ENCODE results near the gene KCTD8.
A peak's percentile ranks its signal among the peaks of the same experiment; 100 is the strongest.

Gene KCTD8

DNA sequence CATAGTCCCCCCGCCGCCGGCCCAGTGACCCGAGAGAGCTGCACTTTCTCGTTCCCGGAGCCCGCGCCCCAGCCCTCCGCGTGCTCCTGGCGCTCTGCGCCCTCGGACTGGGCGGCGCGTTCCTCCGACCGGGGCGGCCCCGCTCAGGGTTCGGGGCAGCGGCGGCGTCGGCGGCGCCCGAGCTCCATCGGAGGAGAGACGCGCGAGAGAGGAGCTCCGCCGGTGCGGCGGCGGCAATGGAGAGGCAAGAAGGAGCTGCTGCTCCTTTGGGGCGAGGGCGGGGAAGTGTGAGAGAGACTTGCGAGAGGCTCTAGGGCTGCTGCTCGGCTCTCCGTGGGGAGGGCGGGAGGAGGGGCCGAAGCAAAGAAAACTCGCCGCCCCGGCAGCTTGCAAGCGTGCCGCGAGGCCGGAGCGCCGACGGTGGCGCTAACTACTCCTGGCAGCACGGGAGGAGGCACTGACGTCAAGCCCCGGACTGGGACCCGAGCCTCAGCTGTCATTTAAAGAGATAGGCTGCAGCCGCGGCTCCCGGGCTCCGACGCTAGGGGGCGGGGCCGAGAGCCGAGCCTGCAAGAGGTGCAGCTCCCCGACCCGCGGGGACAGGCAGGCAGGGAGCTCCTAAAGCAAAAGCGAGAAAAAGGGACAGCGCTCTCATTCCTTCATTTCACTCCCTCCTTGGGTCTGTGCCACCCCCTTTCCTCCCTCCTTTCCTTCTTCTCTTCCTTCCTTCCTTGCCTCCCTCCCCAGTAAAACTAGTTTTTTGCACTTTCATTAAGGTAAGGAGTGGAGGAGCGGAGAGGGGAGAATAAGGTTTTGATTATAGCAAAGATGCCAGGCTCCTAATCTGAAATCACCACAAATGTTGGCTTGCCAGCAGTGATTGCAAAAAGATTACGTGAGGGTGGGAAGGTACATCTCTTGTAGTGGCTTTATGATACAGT lies at the start of gene KCTD8:
KCTD8 (minus strand) TSS at position 289 of the 941 bp plus-strand sequence.
- peak within 1 kb of the TSS; percentile 58 for H3K4me3 ChIP-seq (ENCODE audit: low read depth, low read length)

DNA sequence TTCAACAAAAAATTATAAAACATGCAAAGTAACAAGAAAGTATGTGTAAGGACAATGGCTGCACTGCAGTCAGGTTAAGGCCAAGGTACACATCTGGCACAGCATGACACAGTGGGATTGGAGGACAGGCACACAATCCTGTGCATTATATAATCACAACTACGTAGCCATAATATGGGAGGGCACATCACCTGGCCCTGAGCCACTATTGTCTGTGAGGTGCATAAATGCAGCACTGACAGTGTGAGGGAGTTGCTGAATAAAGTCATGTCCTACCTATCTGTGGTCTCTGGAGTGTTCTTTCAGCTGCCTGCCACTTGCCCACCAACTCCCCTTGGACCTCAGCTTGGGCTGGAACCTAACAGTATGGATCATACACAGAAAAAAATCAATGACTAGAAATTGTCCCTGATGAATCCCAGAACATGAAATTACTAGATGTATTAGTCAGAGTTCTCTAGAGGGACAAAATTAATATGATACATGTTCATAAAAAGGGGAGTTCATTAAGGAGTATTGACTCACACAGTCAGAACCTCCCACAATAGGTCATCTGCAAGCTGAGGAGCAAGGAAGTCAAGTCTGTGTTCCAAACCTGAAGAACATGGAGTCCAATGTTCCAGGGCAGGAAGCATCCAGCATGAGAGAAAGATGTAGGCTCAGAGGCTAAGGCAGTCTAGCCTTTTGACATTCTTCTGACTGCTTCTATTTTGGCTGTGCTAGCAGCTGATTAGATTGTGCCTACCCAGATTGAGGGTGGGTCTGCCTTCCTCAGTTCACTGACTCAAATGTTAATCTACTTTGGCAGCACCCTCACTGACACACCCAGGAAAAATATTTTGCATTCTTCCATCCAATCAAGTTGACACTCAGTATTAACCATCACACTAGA lies 46.4 kb upstream of the KCTD8 start:
- H3K4me3 ChIP-seq (ENCODE audit: low read depth, low read length) = no peak overlapping the region

DNA sequence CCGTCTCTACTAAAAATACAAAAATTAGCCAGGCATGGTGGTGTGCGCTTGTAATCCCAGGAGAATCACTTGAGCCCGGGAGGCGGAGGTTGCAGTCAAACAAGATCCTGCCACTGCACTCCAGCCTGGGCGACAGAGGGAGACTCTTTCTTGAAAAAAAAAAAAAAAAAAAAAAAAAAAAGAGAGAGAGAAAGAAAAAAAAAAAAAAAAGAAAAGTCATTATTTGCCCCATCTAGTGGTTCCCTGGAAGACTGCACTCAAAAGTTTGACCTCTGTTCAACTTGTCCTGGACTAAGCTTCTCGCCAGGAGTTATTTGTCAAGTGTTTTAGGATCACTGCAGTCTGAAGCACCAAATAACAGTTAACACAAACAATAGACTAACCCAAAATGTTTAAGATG lies 45.3 kb upstream of the KCTD8 start:
- no peak overlapping the region for H3K4me3 ChIP-seq (ENCODE audit: low read depth, low read length)

DNA sequence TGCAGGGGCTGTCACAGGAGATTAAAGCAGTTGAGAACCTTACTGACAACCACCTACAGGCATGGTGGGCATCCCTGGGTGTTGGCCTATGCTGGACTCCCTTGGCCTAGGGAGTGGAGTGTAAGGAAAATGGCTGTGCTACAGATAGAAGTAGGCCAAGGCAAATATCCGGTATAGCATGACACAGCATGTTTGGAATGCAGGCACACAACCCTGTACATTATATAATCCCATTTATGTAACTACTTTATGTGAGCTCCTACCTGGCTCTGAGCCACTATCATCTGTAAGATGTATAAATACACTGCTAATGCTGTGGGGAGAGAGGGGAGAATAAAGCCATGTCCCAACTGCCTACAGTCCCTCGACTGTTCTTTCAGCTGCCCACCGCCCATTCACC lies 38.7 kb upstream of the KCTD8 start:
- no peak overlapping the region for H3K4me3 ChIP-seq (ENCODE audit: low read depth, low read length)

DNA sequence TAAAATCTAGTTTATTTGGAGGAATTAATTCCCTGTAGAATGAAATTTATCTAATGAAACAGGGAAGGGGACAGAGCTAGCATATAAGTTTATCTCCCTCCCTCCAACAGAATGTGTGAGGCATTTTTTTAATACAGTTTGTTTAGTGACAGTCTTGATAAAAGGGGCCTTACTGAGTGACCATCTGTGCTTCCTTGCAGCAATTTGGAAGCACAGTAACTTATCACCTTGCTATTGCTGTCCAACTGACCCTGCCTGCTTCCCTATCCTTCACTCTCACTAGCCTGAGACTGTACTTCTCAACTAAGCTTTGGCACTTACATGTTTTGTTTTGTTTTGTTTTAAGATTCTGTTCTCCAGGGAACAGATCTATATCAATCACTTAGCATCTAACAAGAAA lies 31.1 kb upstream of the KCTD8 start:
- H3K4me3 ChIP-seq (ENCODE audit: low read depth, low read length) = no peak overlapping the region

DNA sequence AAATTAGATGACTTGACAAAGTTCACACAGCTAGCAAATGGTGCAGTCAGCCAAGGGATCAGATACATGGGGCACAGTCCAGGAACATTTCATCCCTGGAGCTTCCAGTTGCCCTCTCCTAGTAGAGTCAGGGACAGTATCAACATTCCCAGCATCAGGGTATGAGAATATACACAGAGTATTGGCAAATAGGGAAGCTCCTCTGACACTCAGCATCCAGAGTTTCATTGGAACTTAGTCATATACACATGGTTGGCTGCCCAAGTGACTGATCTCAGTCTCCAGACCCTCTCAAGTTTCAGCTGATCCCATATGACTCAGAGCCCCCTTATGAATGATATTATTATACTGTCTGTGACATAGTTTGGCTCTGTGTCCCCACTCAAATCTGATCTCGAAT lies 13.7 kb upstream of the KCTD8 start:
- H3K4me3 ChIP-seq (ENCODE audit: low read depth, low read length) = no peak overlapping the region

DNA sequence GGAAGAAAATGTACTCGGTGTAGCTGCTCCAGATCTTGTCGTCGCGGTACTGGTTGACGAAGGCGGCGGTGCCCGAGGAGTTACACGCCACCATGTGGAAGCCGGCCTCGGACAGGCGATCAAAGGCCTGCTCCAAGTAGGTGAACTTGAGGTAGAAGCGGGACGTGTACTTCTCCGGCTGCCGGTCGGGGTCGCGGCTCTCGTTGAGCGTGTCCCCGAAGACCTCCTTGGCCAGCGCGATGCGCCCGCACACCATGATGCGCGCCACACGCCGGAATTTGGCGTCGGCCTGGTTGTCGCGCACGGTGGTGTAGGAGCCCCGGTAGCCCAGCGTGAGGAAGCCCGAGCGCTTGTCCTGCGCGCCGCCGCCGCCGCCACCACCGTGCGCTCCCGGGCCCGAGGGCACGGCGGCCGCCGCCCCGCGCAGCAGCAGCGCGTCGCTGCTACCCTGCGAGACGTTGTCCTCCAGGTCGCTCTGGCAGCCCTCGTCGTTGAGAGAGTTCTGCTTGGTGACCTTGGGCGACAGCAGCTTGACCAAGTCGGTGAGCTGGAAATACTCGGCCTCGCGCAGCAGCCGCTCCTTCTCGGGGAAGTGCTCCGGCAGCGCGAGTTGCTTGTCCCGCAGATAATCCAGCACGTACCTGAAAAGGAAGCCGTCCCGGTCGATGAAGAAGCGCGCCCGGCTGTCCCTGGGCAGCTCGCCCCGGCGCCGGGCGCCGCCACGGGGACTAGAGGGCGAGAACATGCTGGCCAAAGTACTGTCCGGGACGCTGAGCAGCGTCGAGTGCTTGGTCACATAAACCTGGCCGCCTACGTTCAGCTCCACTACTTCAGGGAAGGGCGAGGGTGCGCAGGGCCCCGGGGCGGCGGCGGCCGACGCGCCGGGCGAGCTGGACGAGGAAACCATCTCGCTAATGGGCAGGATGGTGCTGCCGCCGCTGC lies 775 bp downstream of the KCTD8 start:
- H3K4me3 ChIP-seq (ENCODE audit: low read depth, low read length) = peak overlapping the region; percentile 58

DNA sequence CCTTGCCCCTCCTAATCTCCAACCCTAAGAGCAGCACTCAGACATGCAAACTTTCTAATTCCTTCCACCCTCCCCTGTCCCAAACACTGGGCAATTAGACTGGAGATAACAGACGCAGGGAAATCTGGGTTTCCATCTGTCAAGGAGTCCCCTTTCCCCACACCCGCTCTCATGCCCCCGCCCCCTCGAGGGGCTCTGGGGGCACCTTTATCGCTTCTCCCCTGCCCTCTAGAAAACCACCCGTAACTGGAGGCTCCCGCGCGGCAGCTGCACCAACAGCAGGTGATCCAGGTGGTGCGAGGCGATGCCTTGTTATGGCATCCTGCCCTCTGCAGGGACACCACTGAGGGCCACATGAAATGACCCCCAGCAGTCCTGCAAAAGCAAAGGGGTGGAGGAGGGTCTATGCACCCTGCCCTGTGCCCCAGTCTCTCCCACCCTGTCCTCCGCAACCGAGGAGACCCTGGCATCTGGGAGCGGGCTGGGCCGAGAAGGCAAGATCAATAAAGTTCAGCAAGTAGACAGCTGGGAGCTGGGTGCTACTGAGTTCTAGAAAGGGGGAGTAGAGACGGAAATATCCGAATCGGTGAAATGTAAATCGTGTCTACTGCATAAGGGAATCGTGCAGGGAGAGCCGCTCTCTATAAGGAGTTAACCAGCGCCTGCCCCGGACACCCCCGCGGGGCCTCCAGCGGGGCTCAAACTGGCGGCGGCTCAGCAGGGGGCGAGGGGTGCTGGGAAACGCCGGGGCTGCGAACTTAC lies 1.6 kb downstream of the KCTD8 start:
- H3K4me3 ChIP-seq (ENCODE audit: low read depth, low read length) = peak overlapping the region; percentile 58

DNA sequence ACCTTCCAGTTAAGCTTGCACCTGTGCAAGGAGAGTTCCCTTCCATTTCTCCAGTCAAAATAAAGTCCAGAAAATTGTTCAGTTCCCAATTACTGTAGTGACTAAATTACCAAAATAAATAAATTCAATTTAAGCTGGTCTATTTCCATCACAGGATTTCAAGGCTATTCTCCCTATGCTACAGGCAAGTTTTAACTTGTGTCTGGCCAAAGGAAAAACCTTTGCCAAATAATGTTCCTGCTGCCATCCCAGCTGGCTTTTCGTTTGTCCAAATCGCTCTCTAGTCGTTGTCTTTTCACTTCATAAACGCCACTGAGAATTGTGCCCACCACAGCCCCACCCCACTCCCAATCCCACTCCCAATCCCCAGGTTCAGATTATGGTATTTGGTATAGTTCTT lies 2.4 kb downstream of the KCTD8 start:
- peak overlapping the region; percentile 58 for H3K4me3 ChIP-seq (ENCODE audit: low read depth, low read length)

DNA sequence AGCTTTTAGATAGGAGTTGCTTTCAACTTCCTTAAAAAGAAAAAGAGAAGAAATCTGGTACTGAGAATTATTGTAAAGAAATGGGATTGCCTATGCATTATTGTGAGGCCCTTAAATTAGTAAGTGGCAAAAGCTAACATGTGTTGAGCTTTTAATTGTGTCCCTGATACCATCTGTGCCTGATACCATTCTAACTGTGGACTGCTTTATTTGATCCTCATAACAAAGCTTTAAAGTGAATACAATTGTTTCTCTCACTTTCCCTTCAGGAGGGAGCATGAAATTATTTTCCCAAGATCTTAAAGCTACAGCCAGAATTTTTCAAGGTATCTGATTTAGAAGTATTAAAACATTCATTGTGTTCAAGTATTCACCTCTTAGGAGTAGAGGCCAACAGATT lies 9.9 kb downstream of the KCTD8 start:
- no peak overlapping the region for H3K4me3 ChIP-seq (ENCODE audit: low read depth, low read length)

DNA sequence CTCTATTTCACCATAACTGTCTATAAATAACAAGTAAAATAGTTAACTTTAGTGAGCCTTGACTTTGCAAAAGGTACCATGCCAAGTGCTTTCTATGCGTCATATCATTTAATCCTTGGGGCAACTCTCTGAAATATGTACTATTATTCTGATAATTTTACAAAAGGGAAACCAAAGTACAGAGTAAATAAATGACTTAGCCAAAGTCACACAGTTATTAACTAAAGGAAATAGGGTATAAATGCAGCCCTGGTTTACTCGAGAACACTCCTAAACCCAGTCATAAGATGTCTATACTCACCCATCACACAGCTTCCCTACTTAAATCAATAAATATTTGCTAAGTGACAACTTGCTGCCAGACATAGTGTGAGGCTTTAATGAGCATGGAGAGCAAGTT lies 14.4 kb downstream of the KCTD8 start:
- H3K4me3 ChIP-seq (ENCODE audit: low read depth, low read length) = no peak overlapping the region

DNA sequence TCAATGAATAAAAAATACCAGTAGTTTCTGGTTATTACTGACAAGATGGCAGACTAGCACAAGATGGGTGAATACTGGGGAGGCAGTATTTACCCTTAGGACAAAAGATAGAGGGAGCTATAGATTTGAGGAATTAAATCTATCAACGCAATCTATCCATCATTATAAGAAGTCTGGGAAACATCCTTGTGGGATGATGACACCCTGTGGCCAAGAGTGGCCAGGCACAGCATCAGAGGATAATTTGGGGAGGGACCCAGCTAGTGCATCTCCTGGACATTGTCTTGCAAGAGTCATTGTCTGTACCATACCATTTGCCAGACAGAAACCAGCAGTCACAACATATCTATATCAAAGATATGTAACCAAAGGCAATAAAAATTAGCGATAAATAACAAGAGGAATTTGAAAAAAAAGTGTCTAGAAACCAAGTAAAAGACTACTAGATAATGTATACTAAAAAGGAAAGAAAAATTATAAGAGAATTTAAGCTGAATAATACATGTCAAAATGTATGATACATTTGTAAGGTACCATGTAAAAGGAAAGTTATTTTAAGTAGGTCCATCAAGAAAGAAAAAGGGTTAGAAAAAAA lies 22.9 kb downstream of the KCTD8 start:
- H3K4me3 ChIP-seq (ENCODE audit: low read depth, low read length) = no peak overlapping the region

DNA sequence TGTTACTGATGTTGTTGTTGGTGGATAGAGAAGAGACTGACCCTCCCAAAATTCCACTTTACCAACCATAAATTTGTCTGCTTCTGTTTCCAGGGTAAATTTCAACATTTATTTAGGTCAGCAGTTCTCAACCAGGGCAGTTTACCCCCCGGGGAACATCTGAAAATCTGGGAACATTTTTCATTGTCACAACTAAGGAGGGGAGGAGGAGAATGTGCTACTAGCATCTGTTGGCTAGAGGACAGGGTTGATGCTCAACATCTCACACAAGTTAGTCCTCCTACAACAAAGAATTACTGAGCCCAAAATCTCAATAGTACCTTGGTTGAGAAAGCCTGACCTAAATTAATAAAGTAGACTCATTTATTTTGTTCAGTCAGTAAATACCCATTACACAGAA lies 25.7 kb downstream of the KCTD8 start:
- no peak overlapping the region for H3K4me3 ChIP-seq (ENCODE audit: low read depth, low read length)

DNA sequence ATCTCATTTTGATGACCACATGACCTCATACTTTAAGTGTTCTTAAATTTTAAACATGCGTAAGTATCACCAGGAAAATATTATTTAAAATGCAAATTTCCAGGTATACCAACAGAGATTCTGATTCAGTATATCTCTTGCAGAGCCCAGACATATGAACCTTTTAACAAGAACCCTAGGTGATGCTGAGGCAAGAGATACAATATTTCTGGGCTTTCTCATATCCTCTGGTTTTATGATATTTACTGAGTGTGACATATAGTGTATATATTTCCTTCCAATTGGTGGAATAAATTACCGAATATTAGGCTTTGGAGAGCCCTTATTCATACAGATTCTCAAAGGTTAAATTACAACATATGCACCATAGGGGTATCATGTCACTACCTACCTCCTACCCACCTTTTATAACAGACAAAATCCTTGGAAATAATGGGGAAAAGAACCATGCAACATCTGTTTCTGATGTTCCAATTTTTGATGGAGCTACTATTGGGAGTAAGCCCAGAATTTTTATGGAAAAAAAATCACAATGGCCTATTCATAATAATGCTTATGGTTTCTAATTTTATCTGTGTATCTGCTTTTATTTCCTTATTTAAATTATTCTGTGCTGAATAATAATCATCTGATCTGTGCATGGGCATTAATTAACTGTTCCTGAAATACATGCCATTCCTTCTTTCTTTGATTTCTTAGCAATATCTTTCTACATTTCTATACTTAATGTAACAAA lies 27.1 kb downstream of the KCTD8 start:
- H3K4me3 ChIP-seq (ENCODE audit: low read depth, low read length) = no peak overlapping the region

DNA sequence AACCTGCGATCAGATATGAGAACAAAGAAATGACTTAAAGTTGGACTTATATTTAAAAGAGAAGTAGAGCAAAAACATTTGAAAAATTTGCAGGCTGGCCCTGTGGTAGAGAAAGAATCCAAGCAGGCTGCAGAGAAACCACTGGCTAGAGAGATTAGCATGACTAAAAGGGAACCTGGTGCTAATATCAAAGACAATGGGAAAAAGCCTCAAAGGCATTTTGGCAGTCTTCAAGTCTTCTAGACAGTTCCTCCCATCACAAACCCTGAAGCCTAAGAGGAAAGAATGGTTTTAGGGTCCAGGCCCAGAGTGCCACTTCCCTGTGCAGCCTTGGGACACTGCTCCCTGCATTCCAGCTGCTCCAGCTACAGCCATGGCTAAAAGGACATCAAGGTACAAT lies 33.4 kb downstream of the KCTD8 start:
- H3K4me3 ChIP-seq (ENCODE audit: low read depth, low read length) = no peak overlapping the region

DNA sequence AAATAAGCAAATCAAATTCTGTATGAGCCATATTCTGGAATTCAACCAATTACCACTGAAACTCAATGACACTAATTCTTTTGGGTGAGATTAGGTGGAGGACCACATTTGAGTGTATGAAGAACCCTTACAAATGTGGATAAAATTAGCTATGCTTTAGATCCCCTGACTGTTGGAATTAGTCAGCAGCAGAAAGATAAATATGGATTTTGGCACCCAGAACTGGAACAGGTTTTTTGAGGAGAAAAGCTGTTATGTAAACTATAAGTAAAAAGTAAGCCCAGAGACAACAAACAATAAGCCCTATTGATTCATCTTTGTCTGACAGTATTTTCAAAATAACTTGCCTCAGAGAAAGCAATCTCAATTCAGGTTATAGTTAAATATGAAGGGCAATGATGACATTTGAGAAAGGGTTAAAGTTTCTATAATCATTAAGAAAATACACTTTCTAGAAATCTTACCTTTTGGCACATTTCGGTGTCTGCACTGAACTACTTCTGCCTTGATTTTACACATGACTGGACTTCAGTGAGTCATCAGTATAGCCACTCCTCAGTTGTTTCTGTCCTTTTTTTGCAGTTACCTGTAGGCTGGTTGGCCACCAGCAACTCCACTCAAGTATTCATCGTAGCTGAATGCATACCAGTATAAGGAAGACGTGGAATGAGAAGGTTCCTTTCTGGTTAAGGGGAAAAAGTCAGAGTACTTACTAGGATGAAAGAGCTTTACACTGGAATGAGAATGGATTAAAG lies 80.0 kb downstream of the KCTD8 start:
- H3K4me3 ChIP-seq (ENCODE audit: low read depth, low read length) = no peak overlapping the region

DNA sequence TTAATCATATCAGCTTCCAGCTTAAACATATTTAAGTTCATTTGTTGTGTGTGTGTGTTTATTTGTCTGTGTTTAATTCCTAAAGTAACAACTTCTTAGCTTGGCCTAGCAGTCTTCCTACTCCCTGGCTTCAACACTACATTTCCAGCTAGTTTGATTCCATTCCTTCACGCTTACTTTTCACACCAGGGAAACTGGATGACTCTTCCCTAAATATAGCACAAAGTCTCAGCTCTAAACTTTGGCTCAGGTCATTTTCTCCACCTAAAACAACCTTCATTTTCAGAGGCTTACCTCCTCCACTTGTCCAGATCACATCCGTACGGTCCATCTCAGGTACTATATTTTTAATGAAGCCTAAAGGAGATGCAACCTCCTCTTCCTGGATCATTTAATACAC lies 94.4 kb downstream of the KCTD8 start:
- H3K4me3 ChIP-seq (ENCODE audit: low read depth, low read length) = no peak overlapping the region

DNA sequence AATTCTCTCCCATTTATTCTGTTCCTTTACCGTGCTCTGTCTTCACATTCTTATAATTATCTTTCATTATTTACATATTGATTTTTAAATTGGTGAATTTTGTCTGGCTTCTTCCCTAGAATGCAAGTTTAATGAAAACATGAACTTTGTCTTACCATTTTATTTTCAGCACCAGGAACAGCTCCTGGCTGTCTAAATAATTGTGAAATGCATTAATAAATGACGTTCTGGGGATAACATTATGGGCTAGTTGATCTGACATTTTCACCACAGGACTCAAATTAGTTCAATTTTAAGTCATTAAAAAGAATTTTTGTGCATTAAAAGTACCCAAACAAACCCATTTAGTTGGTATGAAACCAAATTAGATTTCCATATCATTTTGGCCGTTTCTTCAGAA lies 97.5 kb downstream of the KCTD8 start:
- H3K4me3 ChIP-seq (ENCODE audit: low read depth, low read length) = no peak overlapping the region
